ENCODE measurements around the gene DPYSL4.
"Not testable (repeated sequence)": the region's sequence is repeated elsewhere in the genome, so short reads cannot be mapped to it uniquely, and the experiment has no call there.

DPYSL4 gene

DNA sequence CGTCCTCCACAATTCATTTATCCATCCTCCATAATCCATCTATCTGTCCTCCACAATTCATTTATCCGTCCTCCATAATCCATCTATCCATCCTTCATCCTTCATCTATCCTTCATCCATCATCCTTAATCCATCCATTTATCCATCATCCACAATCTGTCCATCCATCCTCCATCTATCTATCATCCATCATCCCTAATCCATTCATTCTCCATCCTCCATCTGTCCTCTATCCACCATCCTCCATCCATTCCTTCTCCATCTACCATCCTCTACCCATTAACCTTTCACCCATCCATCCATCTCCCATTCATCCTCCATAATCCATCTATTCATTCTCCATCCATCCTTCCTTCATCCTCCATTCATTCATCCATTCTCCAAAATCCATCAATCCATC lies 36.0 kb upstream of the DPYSL4 start:
- no peak for DNase-seq

DNA sequence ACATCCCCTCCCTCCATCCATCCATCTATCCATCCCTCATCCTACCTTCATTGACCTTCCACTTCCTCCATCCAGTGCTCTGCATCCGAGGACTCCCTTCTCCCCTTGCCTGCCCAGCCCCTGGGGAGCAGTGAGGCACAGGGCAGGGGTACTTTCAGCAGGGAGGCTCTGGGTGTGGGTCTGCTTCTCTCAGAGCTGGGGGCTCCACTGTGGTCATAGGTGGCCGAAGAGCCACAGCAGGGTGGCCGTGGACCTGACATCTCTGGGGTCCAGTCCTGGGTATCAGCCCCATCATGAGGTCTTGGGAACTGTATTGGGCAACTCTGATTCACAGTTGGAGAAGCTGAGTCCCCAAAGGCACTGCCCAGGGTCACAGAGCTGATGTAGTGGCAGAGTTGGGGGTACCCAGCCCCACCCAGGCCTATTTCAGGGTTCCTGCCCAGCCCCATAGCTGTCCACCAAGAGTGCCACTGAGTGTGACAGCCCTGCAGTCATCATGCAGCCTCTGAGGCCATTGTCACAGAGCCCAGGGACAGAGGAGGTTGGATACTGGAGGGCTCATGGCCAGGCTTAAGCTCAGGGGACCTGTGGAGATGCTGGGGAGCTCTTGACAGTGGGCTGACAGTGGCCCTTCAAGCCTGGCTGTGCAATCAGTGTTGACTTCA lies 35.3 kb upstream of the DPYSL4 start:
- no peak for DNase-seq

DNA sequence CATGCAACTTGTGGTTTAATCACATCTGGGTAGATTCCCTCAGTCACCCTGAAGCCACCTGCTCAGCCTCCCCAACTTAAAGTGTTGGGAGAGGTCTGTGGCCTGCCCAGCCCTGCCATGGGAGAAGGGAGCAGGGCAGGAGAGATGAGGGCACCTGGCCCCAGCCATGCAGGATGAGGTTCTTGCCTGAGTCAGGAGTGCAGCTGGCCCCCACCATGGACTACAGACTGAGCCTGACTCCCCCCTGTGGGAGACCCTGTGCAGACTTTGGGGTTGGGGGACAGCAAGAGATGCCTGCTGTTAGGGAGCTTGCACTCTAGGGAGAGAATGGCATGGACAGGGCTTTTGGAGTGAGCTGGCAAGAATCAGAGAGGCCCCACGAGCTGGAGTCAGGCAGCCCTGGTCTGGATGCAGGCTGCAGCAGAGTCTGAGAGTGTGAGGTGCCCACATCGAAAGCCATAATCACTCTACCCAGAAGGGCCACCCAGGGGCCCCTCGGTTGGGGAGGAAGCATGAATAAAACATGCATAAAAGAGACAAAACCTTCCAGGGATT lies 34.7 kb upstream of the DPYSL4 start:
- no peak for DNase-seq

DNA sequence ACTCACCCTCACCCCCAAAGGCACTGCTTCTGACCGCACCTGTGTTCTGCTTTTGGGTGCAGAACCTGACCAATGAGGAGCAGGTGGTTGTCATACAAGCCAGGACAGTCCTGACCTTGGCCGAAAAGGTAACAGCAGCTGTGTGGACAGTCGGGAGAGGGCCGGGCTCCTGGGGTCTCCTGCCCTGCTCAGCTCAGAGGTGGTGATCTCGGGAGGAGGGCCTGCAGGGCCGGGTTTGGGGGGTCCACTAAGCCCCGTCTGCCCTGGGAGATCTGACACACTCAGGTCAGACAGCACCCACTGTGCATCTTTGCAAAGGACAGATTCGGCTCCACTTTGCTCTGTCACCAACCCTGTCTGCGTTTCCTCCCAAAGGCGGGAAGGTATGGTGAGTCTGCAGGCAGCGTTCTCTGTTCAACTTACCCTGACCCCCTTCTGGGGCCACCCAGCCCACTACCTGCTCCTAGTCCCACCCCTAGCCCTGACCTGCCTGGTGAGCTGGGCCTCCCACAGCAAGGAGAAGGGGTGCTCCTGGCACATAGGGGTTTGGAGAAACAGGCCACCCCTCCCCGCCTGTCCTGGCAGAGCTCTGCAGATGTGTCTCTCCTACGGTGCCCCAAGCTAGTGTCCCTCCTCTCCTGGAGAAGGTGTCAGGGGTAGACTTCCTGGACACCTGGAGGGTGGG lies 33.7 kb upstream of the DPYSL4 start:
- no peak for DNase-seq

DNA sequence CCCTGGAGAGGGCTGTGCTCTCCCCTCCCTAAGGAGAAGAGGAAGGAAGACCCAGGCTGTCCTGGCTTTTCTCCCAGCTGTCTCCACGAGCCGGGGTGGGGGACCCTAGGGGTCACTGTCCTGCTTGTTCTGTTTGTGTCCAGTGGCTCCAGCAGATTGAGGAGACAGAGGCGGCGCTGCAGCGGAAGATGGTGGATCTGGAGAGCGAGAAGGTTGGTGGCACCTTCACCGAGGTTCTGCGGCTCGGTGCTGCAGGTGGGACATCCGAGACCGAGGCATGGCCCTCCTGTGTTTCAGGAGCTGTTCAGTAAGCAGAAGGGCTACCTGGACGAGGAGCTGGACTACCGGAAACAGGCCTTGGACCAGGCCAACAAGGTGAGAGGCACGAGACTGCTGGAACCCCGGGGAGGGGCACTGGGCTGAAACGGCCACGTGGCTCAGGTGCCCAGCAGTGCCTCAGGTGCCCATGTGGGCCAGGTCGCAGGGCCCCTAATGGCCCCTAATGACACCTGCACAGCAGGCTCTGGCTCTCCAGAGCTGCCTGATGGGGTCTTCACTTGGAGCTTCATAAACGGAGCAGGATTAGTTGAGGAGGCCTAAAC lies 33.0 kb upstream of the DPYSL4 start:
- no peak for DNase-seq

DNA sequence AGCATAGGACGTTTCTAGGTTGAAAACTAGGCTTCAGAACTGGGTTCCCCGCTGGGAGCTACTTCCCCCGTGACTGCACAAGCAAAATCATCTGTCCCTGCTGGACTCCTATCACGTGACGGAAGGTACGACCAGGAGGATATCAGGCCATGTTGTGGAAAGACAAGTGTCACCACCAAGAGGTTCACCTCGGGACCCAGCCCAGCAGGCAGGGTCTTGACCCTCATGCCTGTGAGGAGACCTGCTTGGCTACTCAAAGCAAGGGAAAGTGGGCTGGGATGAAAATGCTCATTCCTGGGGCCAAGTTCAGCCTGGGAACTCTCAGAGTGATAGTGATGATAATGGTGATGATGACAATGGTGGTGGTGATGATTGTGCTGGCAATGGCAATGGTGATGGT lies 32.3 kb upstream of the DPYSL4 start:
- DNase-seq, result no peak

DNA sequence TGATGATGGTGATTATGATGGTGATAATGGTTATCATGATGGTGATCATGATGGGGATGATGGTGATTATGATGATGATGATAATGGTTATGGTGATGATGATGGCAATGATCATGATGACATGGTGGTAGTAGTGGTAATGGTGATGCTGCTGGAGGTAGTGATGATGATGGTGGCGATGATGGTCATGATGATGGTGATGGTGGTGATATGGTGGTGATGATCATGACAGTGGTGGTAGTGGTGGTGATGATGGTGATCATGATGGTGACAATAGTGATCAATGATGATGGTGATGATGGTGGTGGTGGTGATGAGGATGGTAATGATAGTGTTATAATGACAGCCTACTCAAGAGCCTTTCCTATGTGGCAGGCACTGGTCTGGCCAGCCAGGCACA lies 31.8 kb upstream of the DPYSL4 start:
- no peak for DNase-seq

DNA sequence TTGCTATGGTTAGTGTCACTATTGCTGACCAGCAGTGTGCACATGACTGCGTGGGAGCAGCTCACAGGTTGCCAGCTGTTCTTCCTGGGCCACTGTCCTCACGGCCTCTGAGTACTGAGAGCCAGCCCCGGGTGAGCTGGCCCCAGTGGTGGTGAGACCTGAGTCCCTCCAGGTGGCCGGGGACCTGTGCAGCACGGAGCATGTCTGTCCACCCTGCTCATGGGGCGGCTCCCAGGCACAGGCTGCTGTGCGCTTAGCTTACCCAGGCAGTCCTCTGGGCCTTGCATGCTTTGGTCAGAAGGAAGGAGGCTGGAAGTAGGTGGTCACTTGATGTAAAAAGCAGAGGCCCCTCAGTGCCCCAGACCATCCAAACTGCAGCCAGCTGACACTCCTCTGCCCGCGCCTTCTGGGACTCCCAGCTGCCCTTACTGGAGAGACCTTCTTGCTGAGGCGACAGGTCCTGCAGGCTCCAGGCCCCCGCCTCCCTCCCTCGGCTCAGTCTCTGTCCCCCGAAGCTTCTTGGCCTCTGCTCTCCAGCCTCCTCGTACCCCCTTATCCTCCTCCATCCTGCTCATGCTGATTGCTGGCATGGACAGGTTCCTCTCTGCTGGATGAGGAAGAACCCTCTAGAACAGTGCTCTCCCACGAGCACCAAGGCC lies 30.9 kb upstream of the DPYSL4 start:
- no peak for DNase-seq

DNA sequence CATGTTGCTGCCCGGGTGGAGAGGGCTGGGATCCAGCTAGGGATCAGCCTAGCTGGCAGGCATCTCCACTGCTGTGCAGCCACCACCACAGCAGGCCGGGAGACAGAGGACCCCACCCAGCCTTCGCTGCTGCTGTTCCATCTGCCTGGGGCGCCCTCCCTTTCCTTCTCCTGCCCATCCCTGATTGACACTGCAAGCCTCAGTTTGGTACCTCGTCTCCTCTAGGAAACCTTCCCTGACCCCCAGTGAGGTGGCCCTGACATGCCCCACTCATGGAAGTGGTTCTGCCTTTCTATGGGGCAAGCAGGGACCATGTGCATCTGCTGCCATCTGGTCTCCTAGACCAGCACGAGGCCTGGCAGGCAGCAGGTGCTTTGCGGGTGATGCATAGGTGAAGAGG lies 30.4 kb upstream of the DPYSL4 start:
- DNase-seq, result no peak

DNA sequence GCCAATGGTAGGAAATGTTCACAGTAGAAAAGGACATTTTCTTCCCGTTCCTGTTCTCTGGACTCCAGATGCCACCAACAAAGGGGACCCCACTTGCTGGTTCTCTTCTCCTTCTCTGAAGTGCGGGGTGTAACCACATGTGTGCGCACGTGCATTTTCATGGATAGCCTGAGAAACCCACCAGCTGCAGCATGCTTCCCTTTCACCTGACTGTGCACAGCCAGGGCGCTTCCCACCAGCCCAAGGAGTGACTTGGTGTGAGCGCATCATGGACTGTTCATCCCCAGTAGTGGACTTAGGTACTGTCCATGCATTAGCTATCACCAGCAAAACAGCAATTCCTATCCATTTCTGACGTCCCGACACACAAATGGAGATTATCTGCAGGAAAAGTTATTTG lies 29.6 kb upstream of the DPYSL4 start:
- no peak for DNase-seq

DNA sequence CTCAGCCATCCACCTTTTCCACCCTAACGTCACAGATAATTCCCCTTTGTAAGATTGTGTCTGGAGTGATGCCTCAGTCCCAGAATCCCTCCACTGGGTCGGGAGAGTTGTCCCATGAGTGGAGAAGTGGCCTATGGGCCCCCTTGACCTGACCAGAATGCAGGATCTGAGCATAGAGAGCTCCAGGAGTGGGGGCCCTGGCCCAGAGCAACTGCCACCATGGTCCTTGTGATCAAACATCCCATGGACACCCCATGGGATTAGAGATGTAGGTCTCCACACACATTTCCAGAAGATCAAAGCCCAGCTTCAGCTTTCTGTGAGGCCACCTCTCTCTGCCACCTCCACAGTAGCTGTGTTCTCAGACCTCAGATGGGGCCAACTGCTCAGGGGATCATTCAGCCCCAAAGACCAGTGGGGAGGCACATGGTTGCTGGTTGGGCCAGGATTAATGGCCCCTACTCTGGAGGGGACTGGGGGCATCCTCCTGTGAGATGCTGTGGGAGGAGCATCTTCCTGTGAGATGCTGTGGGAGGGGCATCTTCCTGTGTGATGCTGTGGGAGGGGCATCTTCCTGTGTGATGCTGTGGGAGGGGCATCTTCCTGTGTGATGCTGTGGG lies 28.5 kb upstream of the DPYSL4 start:
- peak in 2 of 3 experiments; percentile 3 to 29 for DNase-seq

DNA sequence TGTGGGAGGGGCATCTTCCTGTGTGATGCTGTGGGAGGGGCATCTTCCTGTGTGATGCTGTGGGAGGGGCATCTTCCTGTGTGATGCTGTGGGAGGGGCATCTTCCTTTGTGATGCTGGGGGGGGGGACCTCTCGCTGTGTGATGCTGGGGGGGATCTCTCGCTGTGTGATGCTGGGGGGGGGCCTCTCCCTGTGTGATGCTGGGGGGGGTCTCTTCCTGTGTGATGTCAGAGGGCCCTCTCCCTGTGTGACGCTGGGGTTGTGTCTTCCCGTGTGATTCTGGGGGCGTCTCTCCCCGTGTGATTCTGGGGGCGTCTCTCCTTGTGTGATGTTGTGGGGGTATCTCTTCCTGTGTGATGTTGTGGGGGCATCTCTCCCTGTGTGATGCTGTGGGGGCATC lies 27.9 kb upstream of the DPYSL4 start:
- DNase-seq, result peak in 2 of 3 experiments; percentile 6 to 23

DNA sequence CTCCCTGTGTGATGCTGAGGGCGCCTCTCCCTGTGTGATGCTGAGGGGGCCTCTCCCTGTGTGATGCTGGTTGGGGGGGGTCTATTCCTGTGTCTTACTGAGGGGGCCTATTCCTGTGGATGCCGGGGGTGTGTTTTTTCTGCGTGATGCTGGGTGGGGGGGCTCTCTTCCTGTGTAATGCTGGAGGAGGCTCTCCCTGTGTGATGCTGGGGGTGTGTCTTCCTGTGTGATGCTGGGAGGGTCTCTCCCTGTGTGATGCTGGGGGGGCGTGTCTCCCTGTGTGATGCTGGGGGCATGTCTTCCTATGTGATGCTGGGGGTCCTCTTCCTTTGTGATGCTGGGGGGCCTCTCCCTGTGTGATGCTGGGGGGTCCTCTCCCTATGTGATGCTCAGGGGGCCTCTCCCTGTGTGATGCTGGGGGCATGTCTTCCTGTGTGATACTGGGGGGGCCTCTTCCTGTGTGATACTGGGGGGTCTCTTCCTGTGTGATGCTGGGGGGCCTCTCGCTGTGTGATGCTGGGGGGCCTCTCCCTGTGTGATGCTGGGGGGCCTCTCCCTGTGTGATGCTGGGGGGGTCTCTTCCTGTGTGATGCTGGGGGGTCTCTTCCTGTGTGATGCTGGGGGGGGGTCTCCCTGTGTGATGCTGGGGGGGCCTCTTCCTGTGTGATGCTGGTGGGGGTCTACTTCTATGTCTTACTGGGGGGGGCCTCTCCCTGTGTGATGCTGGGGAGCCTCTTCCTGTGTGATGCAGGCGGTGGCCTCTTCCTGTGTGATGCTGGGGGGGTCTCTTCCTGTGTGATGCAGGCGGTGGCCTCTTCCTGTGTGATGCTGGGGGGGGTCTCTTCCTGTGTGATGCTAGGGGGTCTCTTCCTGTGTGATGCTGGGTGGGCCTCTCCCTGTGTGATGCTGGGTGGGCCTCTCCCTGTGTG lies 27.2 kb upstream of the DPYSL4 start:
- DNase-seq, result peak in 2 of 3 experiments; percentile 7 to 14

DNA sequence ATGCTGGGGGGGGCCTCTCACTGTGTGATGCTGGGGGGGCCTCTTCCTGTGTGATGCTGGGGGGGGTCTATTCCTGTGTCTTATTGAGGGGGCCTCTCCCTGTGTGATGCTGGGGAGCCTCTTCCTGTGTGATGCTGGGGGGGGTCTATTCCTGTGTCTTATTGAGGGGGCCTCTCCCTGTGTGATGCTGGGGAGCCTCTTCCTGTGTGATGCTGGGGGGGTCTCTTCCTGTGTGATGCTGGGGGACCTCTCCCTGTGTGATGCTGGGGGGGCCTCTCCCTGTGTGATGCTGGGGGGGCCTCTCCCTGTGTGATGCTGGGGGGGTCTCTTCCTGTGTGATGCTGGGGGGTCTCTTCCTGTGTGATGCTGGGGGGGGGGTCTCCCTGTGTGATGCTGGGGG lies 26.5 kb upstream of the DPYSL4 start:
- not testable (repeated sequence) for DNase-seq

DNA sequence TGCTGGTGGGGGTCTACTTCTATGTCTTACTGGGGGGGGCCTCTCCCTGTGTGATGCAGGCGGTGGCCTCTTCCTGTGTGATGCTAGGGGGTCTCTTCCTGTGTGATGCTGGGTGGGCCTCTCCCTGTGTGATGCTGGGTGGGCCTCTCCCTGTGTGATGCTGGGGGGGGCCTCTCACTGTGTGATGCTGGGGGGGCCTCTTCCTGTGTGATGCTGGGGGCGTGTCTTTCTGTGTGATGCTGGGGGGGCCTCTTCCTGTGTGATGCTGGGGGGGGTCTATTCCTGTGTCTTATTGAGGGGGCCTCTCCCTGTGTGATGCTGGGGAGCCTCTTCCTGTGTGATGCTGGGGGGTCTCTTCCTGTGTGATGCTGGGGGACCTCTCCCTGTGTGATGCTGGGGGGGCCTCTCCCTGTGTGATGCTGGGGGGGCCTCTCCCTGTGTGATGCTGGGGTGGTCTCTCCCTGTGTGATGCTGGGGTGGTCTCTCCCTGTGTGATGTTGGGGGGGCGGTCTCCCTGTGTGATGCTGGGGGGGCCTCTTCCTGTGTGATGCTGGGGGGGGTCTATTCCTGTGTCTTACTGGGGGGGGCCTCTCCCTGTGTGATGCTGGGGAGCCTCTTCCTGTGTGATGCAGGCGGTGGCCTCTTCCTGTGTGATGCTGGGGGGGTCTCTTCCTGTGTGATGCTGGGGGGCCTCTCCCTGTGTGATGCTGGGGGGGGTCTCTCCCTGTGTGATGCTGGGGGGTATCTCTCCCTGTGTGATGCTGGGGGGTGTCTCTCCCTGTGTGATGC lies 25.7 kb upstream of the DPYSL4 start:
- DNase-seq, result not testable (repeated sequence)

DNA sequence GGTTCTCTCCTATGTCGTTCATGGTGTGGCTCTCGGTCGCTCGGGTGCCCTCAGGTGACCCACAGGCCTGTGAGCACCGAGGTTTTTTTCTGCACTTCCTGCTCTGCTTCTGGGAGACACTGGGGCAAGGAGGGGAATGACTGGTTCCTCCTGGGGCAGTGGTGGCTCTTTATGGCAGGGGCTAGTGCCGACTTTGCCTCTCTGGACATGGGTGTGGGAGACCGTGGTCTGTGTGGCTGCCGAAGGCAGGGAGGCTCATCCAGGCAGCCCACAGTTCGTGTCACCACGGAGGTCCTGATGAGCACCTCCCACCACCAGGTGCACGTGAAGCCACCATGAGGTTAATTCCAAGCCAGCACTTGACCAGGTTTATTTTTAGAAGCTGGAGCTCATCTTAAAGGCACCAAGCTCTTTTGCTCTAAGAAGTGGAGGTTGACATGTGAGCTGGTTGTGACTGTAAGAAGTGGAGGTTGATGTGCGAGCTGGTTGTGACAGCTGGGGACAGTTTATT lies 24.7 kb upstream of the DPYSL4 start:
- peak; percentile 12 to 83 (median 44) for DNase-seq

DNA sequence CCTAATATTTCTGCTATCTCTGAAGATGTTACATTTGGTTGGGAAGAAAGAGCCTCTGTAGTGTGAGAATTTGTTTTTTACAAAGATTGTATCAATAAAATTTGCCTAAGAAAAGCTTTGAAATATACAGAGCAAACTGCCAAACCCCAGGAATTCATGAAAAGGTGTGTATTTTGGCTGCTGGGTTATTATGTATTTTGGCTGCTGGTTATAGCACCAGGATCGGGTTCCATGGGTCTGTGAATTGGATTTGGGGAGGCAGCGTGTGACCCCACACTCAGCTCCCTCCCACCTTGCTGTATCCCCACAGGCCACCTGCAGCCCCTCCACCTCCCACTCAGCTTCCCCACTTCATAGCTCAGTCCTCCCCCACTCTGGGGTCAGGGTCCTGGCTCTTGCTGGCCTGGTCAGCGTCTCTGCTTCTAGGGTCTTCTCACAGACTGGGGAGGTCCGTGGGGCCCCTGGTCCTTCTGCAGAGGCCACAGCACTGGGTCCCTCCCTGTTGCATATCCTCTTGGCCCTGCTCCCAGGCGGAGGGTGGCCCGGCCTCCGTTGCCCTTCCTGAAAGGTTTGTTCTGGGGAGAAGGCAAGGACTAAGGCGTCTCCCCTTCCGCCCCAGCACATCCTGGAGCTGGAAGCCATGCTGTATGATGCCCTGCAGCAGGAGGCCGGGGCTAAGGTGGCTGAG lies 24.0 kb upstream of the DPYSL4 start:
- no peak for DNase-seq

DNA sequence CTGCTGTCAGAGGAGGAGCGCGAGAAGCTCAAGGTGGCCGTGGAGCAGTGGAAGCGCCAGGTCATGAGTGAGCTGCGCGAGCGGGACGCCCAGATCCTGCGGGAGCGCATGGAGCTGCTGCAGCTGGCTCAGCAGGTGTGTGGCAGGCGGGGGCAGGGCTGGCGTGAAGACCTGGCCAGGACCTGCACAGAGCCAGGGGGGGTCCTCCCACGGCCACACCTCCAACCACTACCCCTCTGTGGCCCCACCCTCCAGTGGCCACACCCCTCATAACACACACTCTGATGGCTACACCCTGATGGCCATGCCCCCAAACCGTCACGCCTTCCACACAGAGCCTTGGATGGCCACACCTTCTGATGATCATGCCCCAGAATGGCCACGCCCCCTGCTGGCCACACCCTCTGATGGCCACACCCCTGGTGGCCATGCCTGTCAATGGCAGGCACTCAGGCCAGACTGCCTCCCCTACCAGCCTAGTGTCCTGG lies 23.4 kb upstream of the DPYSL4 start:
- DNase-seq, result peak; percentile 58 to 92 (median 80)

DNA sequence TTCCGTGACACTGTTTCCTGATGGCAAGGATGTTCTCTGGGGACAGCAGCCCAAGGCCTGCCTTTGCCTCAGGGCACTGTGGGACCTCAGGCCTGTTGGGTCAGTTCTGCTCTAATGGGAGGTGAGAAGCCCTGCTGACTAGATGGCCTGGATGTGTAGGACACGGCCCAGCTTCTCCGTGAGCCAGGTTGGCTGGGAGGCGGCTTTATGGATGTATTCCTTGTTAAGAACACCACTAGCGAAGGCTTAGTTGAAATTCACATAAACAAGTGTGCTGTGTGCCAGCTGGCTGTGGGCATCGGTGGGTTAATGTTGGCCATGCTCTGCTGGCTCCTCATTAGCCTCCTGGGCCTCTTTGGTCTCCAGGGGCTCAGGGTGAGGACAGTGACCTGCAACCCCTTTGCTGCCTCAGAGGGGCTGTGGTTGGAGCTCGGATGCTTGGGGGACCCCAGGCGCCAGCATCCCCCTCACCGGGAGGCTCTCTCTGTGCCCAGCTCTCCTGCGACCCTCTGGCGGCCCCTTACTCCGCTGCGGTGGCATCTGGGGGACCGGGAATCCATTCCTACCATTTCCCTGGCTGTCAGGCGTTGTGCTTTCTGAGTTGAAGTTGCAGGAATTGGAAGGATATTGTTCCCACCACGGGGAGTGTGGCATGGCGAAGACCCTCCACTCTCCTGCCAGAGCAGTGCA lies 22.8 kb upstream of the DPYSL4 start:
- no peak for DNase-seq
